ENCODE data around the gene EFNA1. TPM values are rescaled to one million over a fixed set of nuclear protein-coding genes. Genes with fewer than 3 reads are reported as not detected.

The EFNA1 gene
- total and polyA plus RNA-seq, 2 experiments from 2014 or later, result 78.7 to 172 TPM

DNA sequence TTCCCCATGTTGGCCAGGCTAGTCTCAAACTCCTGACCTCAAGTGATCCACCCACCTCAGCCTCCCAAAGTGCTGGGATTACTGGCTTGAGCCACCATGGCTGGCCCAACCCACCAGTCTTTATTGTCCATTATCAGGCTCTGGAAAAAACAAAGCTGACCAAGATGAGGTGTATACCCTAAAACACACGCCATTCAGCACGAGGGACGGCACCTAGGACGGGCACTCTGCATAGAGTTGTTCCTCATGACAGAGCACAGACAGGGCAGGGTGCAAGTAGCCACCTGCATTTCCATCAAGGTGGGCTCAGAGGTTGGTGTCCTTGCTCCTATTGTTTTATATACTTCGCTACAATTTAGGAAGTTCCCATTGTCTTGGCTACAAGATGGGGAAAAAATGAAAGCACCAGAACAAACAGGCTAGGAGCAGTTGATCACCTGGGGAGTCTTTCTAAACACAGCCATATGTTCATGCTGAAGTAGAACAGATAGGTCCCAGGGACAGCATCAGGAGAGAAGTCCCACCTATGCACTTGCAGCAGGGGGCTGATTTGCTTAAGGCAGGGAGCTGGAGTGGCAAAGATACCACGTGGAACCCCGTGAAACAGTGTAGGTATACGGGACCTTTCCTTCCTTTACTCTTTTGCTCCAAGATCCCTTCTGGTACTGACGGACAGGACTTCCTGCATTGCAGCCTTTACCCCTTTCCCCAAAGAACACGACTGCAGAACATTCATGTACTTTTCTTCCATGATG lies 41.0 kb downstream of the EFNA1 start:
- Histone ChIP-seq H3K36me3 (replicated peaks; ENCODE audit: insufficient read depth, low read depth) (no peaks in the 10 kb centered on the region), H3K9me2 (replicated peaks; ENCODE audit: insufficient read depth) (no peaks in the 10 kb centered on the region), H3K4me2 (no peak overlapping the region), H3K4me3 (no peak overlapping the region), H2AFZ (no peak overlapping the region), H4K20me1 (ENCODE audit: insufficient read depth, poor library complexity, severe bottlenecking) (no peaks in the 10 kb centered on the region), H3K27ac (no peak overlapping the region), H3K4me1 (ENCODE audit: insufficient read depth) (peaks cover 14% of the 10 kb centered on the region), H3K79me2 (peaks cover 22% of the 10 kb centered on the region), H3K9me3 (ENCODE audit: low read depth) (no peaks in the 10 kb centered on the region), H3K27me3 (peaks cover under 1% of the 10 kb centered on the region)
- no peak for TF ChIP-seq EZH2phosphoT487 (IDR thresholded peaks at IDR 0.05; ENCODE audit: low read depth, severe bottlenecking, unreplicated experiment)
- DNase-seq (ENCODE audit: low spot score), result no peak
- 91% methylated on average over 10 of the region's 10 CpGs for WGBS (ENCODE audit: low lambda C conversion rate, missing lambda C conversion rate)

DNA sequence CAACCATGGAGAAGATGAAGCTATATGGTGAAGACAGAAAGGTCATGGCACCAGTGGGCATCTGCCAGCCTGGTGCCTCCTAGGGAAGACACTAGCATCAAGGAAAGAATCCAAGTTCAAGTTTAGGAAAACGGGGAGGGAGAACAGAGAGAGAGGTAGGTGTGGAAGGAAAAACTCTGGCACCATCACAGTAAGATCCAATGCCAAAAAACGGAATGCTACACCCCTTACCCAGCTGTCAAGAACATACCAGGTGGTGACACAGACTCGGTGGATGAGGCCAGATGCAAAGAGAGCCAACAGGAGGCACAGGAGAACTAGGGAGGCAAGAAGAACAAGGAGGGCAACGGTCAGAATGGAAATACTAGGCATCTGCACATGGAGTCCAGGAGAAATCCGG lies 41.9 kb downstream of the EFNA1 start:
- Histone ChIP-seq H3K27me3 (peaks cover 5% of the 10 kb centered on the region), H3K4me3 (no peak overlapping the region), H3K27ac (no peak overlapping the region), H3K79me2 (peaks cover 22% of the 10 kb centered on the region), H3K36me3 (replicated peaks; ENCODE audit: insufficient read depth, low read depth) (no peaks in the 10 kb centered on the region), H3K9me3 (ENCODE audit: low read depth) (no peaks in the 10 kb centered on the region), H4K20me1 (ENCODE audit: insufficient read depth, poor library complexity, severe bottlenecking) (no peaks in the 10 kb centered on the region), H3K4me1 (ENCODE audit: insufficient read depth) (peaks cover 16% of the 10 kb centered on the region), H3K4me2 (no peak overlapping the region), H3K9me2 (replicated peaks; ENCODE audit: insufficient read depth) (no peaks in the 10 kb centered on the region), H2AFZ (no peak overlapping the region)
- TF ChIP-seq EZH2 (IDR thresholded peaks at IDR 0.05; ENCODE audit: borderline replicate concordance) (no peak), CTCF (IDR thresholded peaks at IDR 0.05; ENCODE audit: poor library complexity) (no peak), EZH2phosphoT487 (IDR thresholded peaks at IDR 0.05; ENCODE audit: low read depth, severe bottlenecking, unreplicated experiment) (no peak)
- no peak for DNase-seq (ENCODE audit: low spot score)
- 92% methylated on average over 5 of the region's 5 CpGs for WGBS (ENCODE audit: low lambda C conversion rate, missing lambda C conversion rate)

GRCh38 chr1:155170101-155170785 lies 42.6 kb downstream of the EFNA1 start:
- no peak overlapping the region for H3K27ac ChIP-seq
- peaks cover 22% of the 10 kb centered on the region for H3K79me2 ChIP-seq
- H3K4me1 ChIP-seq (ENCODE audit: insufficient read depth), result peaks cover 16% of the 10 kb centered on the region
- WGBS (ENCODE audit: low lambda C conversion rate, missing lambda C conversion rate), result 79% methylated on average over 1 of the region's 2 CpGs
- H3K9me2 ChIP-seq (replicated peaks; ENCODE audit: insufficient read depth), result no peaks in the 10 kb centered on the region
- H3K36me3 ChIP-seq (replicated peaks; ENCODE audit: insufficient read depth, low read depth), result no peaks in the 10 kb centered on the region
- no peak overlapping the region for H3K4me3 ChIP-seq
- peaks cover 5% of the 10 kb centered on the region for H3K27me3 ChIP-seq
- DNase-seq (ENCODE audit: low spot score), result no peak
- no peak overlapping the region for H3K4me2 ChIP-seq
- no peak overlapping the region for H2AFZ ChIP-seq
- H4K20me1 ChIP-seq (ENCODE audit: insufficient read depth, poor library complexity, severe bottlenecking), result no peaks in the 10 kb centered on the region
- H3K9me3 ChIP-seq (ENCODE audit: low read depth), result no peaks in the 10 kb centered on the region
- TF ChIP-seq EZH2 (IDR thresholded peaks at IDR 0.05; ENCODE audit: borderline replicate concordance) (no peak), CTCF (IDR thresholded peaks at IDR 0.05; ENCODE audit: poor library complexity) (no peak), EZH2phosphoT487 (IDR thresholded peaks at IDR 0.05; ENCODE audit: low read depth, severe bottlenecking, unreplicated experiment) (no peak)

DNA sequence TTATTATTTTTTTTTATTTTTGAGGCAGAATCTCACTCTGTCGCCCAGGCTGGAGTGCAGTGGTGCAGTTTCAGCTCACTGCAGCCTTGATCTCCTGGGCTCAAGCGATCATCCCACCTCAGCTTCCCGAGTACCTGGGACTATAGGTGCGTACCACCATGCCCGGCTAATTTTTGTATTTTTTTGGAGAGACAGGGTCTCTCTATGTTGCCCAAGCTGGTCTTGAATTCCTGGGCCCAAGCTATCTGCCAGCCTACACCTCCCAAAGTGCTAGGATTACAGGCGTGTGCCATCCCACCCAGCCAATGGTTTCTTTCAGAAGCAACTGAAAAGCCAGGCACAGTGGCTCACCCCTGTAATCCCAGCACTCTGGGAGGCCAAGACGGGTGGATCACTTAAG lies 43.1 kb downstream of the EFNA1 start:
- H3K9me2 ChIP-seq (replicated peaks; ENCODE audit: insufficient read depth), result no peaks in the 10 kb centered on the region
- H3K4me1 ChIP-seq (ENCODE audit: insufficient read depth), result peaks cover 16% of the 10 kb centered on the region
- no peaks in the 10 kb centered on the region for H3K36me3 ChIP-seq (replicated peaks; ENCODE audit: insufficient read depth, low read depth)
- TF ChIP-seq CTCF (IDR thresholded peaks at IDR 0.05; ENCODE audit: poor library complexity) (no peak), EZH2phosphoT487 (IDR thresholded peaks at IDR 0.05; ENCODE audit: low read depth, severe bottlenecking, unreplicated experiment) (no peak), EZH2 (IDR thresholded peaks at IDR 0.05; ENCODE audit: borderline replicate concordance) (no peak)
- no peaks in the 10 kb centered on the region for H3K9me3 ChIP-seq (ENCODE audit: low read depth)
- 98% methylated on average over 7 of the region's 7 CpGs for WGBS (ENCODE audit: low lambda C conversion rate, missing lambda C conversion rate)
- peaks cover 5% of the 10 kb centered on the region for H3K27me3 ChIP-seq
- no peaks in the 10 kb centered on the region for H4K20me1 ChIP-seq (ENCODE audit: insufficient read depth, poor library complexity, severe bottlenecking)
- no peak overlapping the region for H3K4me3 ChIP-seq
- H3K27ac ChIP-seq, result no peak overlapping the region
- H2AFZ ChIP-seq, result no peak overlapping the region
- no peak overlapping the region for H3K4me2 ChIP-seq
- H3K79me2 ChIP-seq, result peaks cover 22% of the 10 kb centered on the region
- no peak for DNase-seq (ENCODE audit: low spot score)
